Activated CD8-positive, alpha-beta T cell treated with anti-CD3 and anti-CD28 coated beads for 36 hours (primary cell): ENCODE results near the gene GNB4. TPM values are rescaled to one million over a fixed set of nuclear protein-coding genes. Genes with fewer than 3 reads are reported as not detected.

ENCODE experiments used
- ATAC-seq: fragments of 200-7000 bp; cut with Tn5 transposase; one replicate; pipeline ENCODE4 v1.10.0; 2021; ENCODE audit warnings: mild to moderate bottlenecking, moderate library complexity
- CTCF ChIA-PET: fragments of 350-600 bp; sonication (Branson Sonifier 250); formaldehyde crosslinking; loops from one replicate; lab custom pipeline; 2021; ENCODE audit warnings: antibody characterized with exemption; lab: Charles Lee
- POLR2A ChIA-PET: fragments of 350-600 bp; sonication (Branson Sonifier 250); formaldehyde crosslinking; loops from one replicate; lab custom pipeline; 2021; ENCODE audit warnings: antibody characterized with exemption; lab: Charles Lee
- DNase-seq: peaks from one replicate; pipeline ENCODE4 v3.0.0-alpha.2; 2020
- H3K27ac Mint-ChIP-seq: one replicate; pipeline ENCODE4 v1.8.0; 2021; ENCODE audit warnings: mild to moderate bottlenecking, mixed read lengths
- H3K27me3 Mint-ChIP-seq: one replicate; pipeline ENCODE4 v1.8.0; 2021; ENCODE audit warnings: mixed read lengths
- H3K36me3 Mint-ChIP-seq: one replicate; pipeline ENCODE4 v1.8.0; 2021; ENCODE audit warnings: low read depth, mixed read lengths
- H3K4me1 Mint-ChIP-seq: one replicate; pipeline ENCODE4 v1.8.0; 2021; ENCODE audit warnings: low read depth, mixed read lengths
- H3K4me3 Mint-ChIP-seq: one replicate; pipeline ENCODE4 v1.8.0; 2021; ENCODE audit warnings: mild to moderate bottlenecking, moderate library complexity, mixed read lengths
- H3K9me3 Mint-ChIP-seq: one replicate; pipeline ENCODE4 v1.8.0; 2021; ENCODE audit warnings: mixed read lengths
- intact Hi-C: fragments of 100-400 bp; cut with micrococcal nuclease; formaldehyde crosslinking; loops from one replicate; pipeline ENCODE4 v1.10.0; 2022
- total RNA-seq, 2 experiments: library from RNA; stranded (reverse); gene quantifications; one replicate each; pipeline ENCODE4 v1.2.3, GENCODE V29; 2021
- TF ChIP-seq, protein P1 (sequence below): fragments of 200-600 bp; IDR thresholded peaks from one replicate; pipeline ENCODE4 v1.8.0; 2022; ENCODE audit warnings: antibody characterized with exemption, mild to moderate bottlenecking

Gene GNB4
- total RNA-seq, 2 experiments from 2014 or later = 1.1 to 1.3 TPM

- ChIA-PET POLR2A (interaction anchor here (0.6 to 3.8 kb wide), 12 partner anchors 10 to 276 kb away, joined by 3 to 20 read pairs (median 4); partner anchors contain the start of genes ZMAT3 and ZNF639), CTCF (interaction anchor here (0.7 to 2.3 kb wide), 4 partner anchors 11 to 279 kb away, joined by 3 to 7 read pairs (median 6); partner anchors contain the start of gene ZNF639)
- intact Hi-C loops = loop anchor here (5.0 kb wide), 1 partner anchor 215 kb away; the partner anchor contains the start of gene ACTL6A
- Mint-ChIP-seq H3K4me1 (peaks cover 11% of the 10 kb centered on the region), H3K4me3 (peak within 1 kb of the TSS; percentile 98), H3K36me3 (peaks cover 16% of the 10 kb centered on the region), H3K27ac (peak within 1 kb of the TSS; percentile 92), H3K9me3 (no peaks in the 10 kb centered on the region), H3K27me3 (no peaks in the 10 kb centered on the region)
- DNase-seq (peak; percentile 95), ATAC-seq (peak; percentile 96)
- TF ChIP-seq, protein P1, sequence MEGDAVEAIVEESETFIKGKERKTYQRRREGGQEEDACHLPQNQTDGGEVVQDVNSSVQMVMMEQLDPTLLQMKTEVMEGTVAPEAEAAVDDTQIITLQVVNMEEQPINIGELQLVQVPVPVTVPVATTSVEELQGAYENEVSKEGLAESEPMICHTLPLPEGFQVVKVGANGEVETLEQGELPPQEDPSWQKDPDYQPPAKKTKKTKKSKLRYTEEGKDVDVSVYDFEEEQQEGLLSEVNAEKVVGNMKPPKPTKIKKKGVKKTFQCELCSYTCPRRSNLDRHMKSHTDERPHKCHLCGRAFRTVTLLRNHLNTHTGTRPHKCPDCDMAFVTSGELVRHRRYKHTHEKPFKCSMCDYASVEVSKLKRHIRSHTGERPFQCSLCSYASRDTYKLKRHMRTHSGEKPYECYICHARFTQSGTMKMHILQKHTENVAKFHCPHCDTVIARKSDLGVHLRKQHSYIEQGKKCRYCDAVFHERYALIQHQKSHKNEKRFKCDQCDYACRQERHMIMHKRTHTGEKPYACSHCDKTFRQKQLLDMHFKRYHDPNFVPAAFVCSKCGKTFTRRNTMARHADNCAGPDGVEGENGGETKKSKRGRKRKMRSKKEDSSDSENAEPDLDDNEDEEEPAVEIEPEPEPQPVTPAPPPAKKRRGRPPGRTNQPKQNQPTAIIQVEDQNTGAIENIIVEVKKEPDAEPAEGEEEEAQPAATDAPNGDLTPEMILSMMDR = no peak
These were observed 103.7 kb downstream of the GNB4 start, which contains the start of gene MFN1 for GRCh38 chr3:179347345-179348194. TSS of gene MFN1 (plus strand) at chr3:179347709. CDS start at chr3:179348852, 1,143 bp downstream.

Other genes starting within 250 kb of the GNB4 start
- under 1 TPM; 0.34 TPM for gene KCNMB3, start 200.4 kb downstream of the GNB4 start, total RNA-seq
- gene ZNF639, start 128.4 kb downstream of the GNB4 start, total RNA-seq = 10 to 100 TPM; 35.1 to 35.4 TPM
- 10 to 100 TPM; 31.9 to 34.8 TPM for gene MFN1, start 103.8 kb downstream of the GNB4 start, total RNA-seq
- 10 to 100 TPM; 87.1 to 88.4 TPM for gene ACTL6A, start 111.5 kb upstream of the GNB4 start, total RNA-seq
- gene MRPL47, start 153.2 kb upstream of the GNB4 start, total RNA-seq = 10 to 100 TPM; 57.7 to 62.4 TPM
- 100 to 1,000 TPM; 110 to 113 TPM for gene NDUFB5, start 153.3 kb upstream of the GNB4 start, total RNA-seq
- 10 to 100 TPM in 1 of 2 experiments, 1 to 10 TPM in 1; 9.6 to 11.7 TPM for gene USP13, start 201.6 kb upstream of the GNB4 start, total RNA-seq